Ovary (tissue), 9 donors: ENCODE data around the gene DDHD1. TPM values are rescaled to one million over a fixed set of nuclear protein-coding genes. Genes with fewer than 3 reads are reported as not detected.

Source experiments
- DNase-seq, 5 donors: peaks; one replicate each; pipeline ENCODE4 v3.0.0-alpha.2; 2019 to 2020
- H3K27ac ChIP-seq, 2 donors: fragments of 200-600 bp; one replicate each; pipeline versions ENCODE4 v1.5.1 to v1.8.0; 2019 to 2022
- H3K27me3 ChIP-seq: fragments of 200-600 bp; one replicate; pipeline ENCODE4 v1.8.0; 2022
- H3K36me3 ChIP-seq: fragments of 200-600 bp; sonication (generic); one replicate; pipeline ENCODE4 v1.5.1; 2019
- H3K4me1 ChIP-seq: one replicate; pipeline ENCODE4 v1.8.1; 2013; ENCODE audit warnings: mild to moderate bottlenecking, moderate library complexity; ENCODE audit not compliant: insufficient read depth
- H3K4me3 ChIP-seq: fragments of 200-600 bp; sonication (generic); one replicate; pipeline ENCODE4 v1.5.1; 2017
- H3K9me3 ChIP-seq, 2 donors: fragments of 200-600 bp in 1 of 2; sonication (generic) in 1 of 2; one replicate each; pipeline versions ENCODE4 v1.5.1 to v1.8.1; 2013 to 2019; ENCODE audit warnings: mild to moderate bottlenecking in 1 of 2, moderate library complexity in 1 of 2
- CTCF ChIP-seq, 3 donors: fragments of 450-650 bp in 2 of 3; fragments of 200-600 bp in 1 of 3; IDR thresholded peaks; one replicate each; pipeline versions ENCODE4 v1.5.1 to v1.8.0; 2016 to 2022; ENCODE audit warnings: antibody characterized with exemption in 3 of 3, mild to moderate bottlenecking in 1 of 3
- EP300 ChIP-seq: sonication (generic); formaldehyde crosslinking; IDR thresholded peaks from one replicate; pipeline ENCODE4 v1.6.1; 2017; ENCODE audit warnings: antibody characterized with exemption
- POLR2A ChIP-seq: fragments of 450-650 bp; IDR thresholded peaks from one replicate; pipeline ENCODE4 v1.6.1; 2017; ENCODE audit warnings: antibody characterized with exemption, mild to moderate bottlenecking, moderate library complexity
- WGBS, 3 donors: extraction: QIAGEN DNeasy Blood & Tissue Kit in 1 of 3; methylation state at CpG; one replicate each; pipeline versions ENCODE4 v1.1.5 to v1.1.7; 2013 to 2017; 5-methylcytosine and 5-hydroxymethylcytosine counted together
- intact Hi-C, 4 donors: fragments of 100-400 bp; cut with DNase I; formaldehyde crosslinking; loops; one replicate each; pipeline versions ENCODE4 v1.11.0 to v1.15.1; 2022 to 2023
- polyA plus RNA-seq, 2 donors: library from polyadenylated mRNA; stranded (reverse); fragments of 200-250 nt in 1 of 2; fragments of 350-450 nt in 1 of 2; fragmentation: Illumina TruSeq in 1 of 2; extraction: RNeasy Lipid Tissue Mini Kit (QIAGEN cat#74804) in 1 of 2; gene quantifications; one replicate each; pipeline ENCODE4 v1.2.3, GENCODE V29; 2013 to 2014
- total RNA-seq, 7 donors: library from RNA; depleted of rRNA in 2 of 7; stranded (reverse); fragments of >200 nt in 2 of 7; fragmentation: NEBNext Ultra II Directional in 3 of 7; extraction: Animal tissue kit (Norgen Biotek cat#: 25700) in 3 of 7; gene quantifications; one replicate each; pipeline versions ENCODE4 v1.1.0 to v1.2.4, GENCODE V29; 2016 to 2023
- donor health status: DM: no; HTN: no; CAD: no; lungs with moderate emphysema.
- donor health status: DM: no; HTN: no; CAD: no.
- donor health status: Bipolar disorder and iron deficiency.
- donor health status: DM: yes; HTN: yes; CAD: no.
- donor health status: DM: no; HTN: no; CAD: no.
- donor health status: DM: yes; HTN: yes; CAD: no.

DDHD1 gene
- total and polyA plus RNA-seq, 9 donors, result 4.6 to 21.9 (median 18.8) TPM

GRCh38 chr14:53002576-53002975 is 150.5 kb downstream of the DDHD1 start:
- DNase-seq, result peak in 1 of 5 donors; percentile 56
- 46 to 67% (median 59%) methylated on average over 5 of the region's 5 CpGs for WGBS, 3 donors
- Histone ChIP-seq H3K4me3 (no peak overlapping the region), H3K36me3 (no peaks in the 10 kb centered on the region), H3K27ac (no peak overlapping the region), H3K27me3 (no peaks in the 10 kb centered on the region), H3K4me1 (peaks cover 9% of the 10 kb centered on the region), H3K9me3 (no peaks in the 10 kb centered on the region)
- no peak for TF ChIP-seq POLR2A
- intact Hi-C loops, result no loop called here

- no peak for DNase-seq
- 58 to 70% (median 63%) methylated on average over 7 of the region's 7 CpGs for WGBS, 3 donors
Measured at GRCh38 chr14:53001787-53002378, 151.2 kb downstream of the DDHD1 start.

GRCh38 chr14:52998376-52999015 is 154.6 kb downstream of the DDHD1 start:
- Histone ChIP-seq H3K36me3 (no peaks in the 10 kb centered on the region), H3K4me3 (no peak overlapping the region), H3K4me1 (peaks cover 9% of the 10 kb centered on the region), H3K9me3 (no peaks in the 10 kb centered on the region), H3K27me3 (no peaks in the 10 kb centered on the region), H3K27ac (peak overlapping the region; percentile 19 to 34)
- intact Hi-C loops, result no loop called here
- WGBS, 3 donors, result 6 to 13% (median 7%) methylated on average over 6 of the region's 6 CpGs
- TF ChIP-seq CTCF (IDR thresholded peaks at IDR 0.05) (no peak), POLR2A (no peak), EP300 (no peak)
- DNase-seq, result peak in 1 of 5 donors; percentile 32

More at GRCh38 chr14:53001787-53002378, 151.2 kb downstream of the DDHD1 start:
- H3K9me3 ChIP-seq, result no peaks in the 10 kb centered on the region
- TF ChIP-seq CTCF (IDR thresholded peaks at IDR 0.05) (no peak), POLR2A (no peak), EP300 (no peak)
- H3K4me1 ChIP-seq, result peaks cover 9% of the 10 kb centered on the region
- no peak overlapping the region for H3K27ac ChIP-seq
- H3K36me3 ChIP-seq, result no peaks in the 10 kb centered on the region
- H3K27me3 ChIP-seq, result no peaks in the 10 kb centered on the region
- H3K4me3 ChIP-seq, result no peak overlapping the region
- intact Hi-C loops, result no loop called here

GRCh38 chr14:52996493-52996892 is 156.6 kb downstream of the DDHD1 start:
- Histone ChIP-seq H3K9me3 (no peaks in the 10 kb centered on the region), H3K4me1 (peaks cover 5% of the 10 kb centered on the region), H3K4me3 (no peak overlapping the region), H3K36me3 (no peaks in the 10 kb centered on the region), H3K27me3 (no peaks in the 10 kb centered on the region), H3K27ac (no peak overlapping the region)
- intact Hi-C loops, result no loop called here
- DNase-seq, result no peak
- 88 to 98% (median 97%) methylated on average over 2 of the region's 2 CpGs for WGBS, 3 donors
- TF ChIP-seq CTCF (IDR thresholded peaks at IDR 0.05), result no peak
- no peak for TF ChIP-seq EP300
- TF ChIP-seq POLR2A, result no peak

- Histone ChIP-seq H3K36me3 (no peaks in the 10 kb centered on the region), H3K4me3 (no peak overlapping the region), H3K27me3 (no peaks in the 10 kb centered on the region), H3K4me1 (peaks cover 5% of the 10 kb centered on the region), H3K27ac (no peak overlapping the region), H3K9me3 (no peaks in the 10 kb centered on the region)
- DNase-seq, result no peak
- intact Hi-C loops, result no loop called here
- 80 to 91% (median 84%) methylated on average over 1 of the region's 1 CpG for WGBS, 3 donors
- TF ChIP-seq POLR2A, result no peak
- no peak for TF ChIP-seq EP300
- TF ChIP-seq CTCF (IDR thresholded peaks at IDR 0.05), result no peak
Measured at GRCh38 chr14:52995998-52996397, 157.1 kb downstream of the DDHD1 start.
